Activated T-cell treated with anti-CD3 and anti-CD28 coated beads for 4 hours (primary cell): ENCODE data around the gene ADPRHL1.
"Not testable (repeated sequence)": the region's sequence is repeated elsewhere in the genome, so short reads cannot be mapped to it uniquely, and the experiment has no call there.

Experiments used
- DNase-seq: peaks from one replicate; pipeline ENCODE4 v3.0.0-alpha.2; 2020

ADPRHL1 gene

DNA sequence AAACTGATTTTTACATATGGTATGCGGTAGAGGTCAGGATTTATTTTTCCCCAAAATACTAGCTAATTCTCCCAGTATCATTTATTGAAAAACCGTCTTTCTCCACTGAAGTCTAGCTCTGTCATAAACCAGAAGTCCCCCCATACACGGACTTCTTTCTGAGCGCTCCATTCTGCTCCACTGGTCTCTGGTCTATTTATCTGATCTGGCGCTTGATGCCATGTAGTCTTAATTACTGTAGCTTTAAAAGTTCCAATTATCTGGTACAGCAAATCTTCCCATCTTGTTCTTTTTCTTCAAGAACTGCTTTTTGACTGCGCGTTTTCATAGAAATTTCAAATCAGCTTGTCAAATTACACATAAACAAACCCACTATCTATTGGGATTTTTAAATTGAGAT lies 23.5 kb upstream of the ADPRHL1 start:
- DNase-seq = no peak

DNA sequence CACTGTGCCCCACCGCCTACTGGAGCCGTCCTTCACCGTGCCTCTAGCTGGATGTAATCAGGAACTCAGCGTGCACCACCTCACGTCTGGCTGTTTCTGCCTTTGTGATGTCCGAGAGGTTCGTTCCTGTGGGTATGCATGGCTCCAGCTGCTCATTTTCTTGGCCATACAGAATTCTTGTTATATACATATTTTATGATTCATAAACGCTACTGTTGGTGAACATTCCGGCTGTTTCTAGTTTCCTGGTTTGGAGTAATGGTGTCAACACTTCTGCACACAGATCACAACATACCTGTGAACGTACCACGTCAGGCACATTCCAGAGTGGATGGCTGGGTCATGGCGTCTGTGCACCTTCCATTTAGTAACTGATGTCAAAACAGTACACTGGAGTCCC lies 22.6 kb upstream of the ADPRHL1 start:
- no peak for DNase-seq

DNA sequence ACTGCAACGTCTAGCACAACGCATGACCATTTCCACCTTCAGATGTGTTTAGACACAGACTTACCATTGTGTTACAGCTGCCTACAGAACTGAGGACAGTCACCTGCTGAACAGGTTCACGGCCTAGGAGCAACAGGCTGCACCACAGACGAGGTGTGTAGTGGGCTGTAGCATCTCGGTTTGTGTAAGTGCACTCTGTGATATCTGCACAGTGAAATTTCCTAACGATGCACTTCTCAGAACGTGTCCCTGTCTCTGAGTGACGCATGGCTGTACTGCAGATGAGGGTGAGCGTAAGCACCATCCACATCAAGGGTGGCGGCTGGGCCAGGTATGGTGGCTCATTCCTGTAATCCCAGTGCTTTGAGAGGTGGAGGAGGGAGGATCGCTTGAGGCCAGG lies 22.0 kb upstream of the ADPRHL1 start:
- no peak for DNase-seq

DNA sequence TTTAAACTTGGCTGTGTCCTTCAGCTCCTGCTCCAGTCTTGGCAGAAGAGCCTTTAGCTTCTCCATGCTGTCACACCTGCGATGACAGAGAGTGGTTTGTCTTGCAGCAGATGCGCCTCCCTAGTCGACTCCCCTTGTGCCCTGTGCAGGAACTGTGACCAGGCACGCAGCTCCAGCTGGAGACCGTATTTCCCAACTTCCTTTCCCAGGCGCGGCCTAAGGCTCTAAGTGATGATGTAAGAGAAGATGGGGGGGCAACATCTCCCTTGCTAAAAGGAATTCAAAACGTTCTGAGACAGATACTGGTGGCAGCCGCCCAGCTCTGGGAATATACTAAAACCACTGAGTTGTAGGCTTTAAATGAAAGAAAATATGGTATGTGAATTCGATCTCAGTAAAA lies 20.9 kb upstream of the ADPRHL1 start:
- no peak for DNase-seq

DNA sequence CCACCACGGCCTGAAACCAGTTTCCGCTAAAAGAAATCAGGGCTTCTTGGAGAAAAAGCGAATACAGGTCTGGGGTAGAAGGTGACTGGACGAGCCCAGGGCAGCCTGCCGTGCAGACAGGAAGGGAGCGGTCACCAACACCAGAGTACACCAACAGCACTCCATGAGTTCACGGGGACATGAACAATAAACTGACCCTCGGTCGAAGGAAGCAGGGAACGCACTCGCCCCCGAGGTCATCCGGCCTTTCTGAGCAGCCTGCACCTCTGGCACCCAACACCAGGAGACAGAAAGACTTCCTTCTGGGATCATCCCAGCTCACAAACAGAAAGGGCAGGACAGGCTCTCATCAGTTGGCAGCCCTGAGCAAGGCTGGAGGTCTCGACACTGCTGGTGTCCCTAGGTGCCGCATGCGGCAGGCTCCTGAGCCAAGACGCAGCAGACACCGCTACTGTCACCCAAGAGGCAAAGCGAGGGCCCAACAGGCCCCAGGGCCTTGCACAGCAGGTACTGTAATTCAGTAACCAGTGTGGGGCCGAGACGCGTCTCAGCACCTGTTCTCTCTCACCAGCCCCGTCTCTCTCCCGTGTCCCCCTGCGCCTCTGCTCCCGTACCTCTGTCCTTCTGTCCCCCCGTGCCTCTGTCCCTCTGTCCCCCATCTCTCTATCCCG lies 19.2 kb upstream of the ADPRHL1 start:
- DNase-seq = no peak

DNA sequence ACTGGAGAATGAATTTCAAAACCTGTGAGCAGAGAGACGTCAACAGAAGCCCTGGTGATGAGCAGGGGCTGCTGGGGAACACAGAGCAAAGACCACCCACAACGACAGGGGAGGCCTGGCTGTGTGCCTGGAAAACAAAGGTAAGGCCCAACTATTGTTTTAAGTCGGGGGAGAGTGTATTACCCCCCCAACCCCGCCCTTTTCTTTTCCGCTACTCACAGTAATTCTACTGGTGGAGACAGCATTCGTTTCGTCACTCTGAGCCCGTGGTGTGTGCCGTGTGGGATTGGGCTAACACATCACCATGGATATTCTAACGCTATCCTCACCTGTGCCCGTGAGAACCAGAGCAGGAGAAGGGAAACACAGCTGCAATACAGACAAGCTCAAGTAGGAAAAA lies 18.6 kb upstream of the ADPRHL1 start:
- no peak for DNase-seq

DNA sequence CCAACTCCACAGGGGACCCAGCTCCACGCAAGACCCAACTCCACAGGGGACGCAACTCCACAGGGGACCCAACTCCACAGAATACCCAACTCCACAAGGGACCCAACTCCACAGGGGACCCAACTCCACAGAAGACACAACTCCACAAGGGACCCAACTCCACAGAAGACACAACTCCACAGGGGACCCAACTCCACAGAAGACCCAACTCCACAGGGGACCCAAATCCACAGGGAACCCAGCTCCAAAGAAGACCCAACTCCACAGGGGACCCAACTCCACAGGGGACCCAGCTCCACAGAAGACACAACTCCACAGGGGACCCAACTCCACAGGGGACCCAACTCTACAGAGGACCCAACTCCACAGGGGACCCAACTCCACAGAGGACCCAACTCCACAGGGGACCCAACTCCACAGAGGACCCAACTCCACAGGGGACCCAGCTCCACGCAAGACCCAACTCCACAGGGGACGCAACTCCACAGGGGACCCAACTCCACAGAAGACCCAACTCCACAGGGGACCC lies 17.4 kb upstream of the ADPRHL1 start:
- not testable (repeated sequence) for DNase-seq

DNA sequence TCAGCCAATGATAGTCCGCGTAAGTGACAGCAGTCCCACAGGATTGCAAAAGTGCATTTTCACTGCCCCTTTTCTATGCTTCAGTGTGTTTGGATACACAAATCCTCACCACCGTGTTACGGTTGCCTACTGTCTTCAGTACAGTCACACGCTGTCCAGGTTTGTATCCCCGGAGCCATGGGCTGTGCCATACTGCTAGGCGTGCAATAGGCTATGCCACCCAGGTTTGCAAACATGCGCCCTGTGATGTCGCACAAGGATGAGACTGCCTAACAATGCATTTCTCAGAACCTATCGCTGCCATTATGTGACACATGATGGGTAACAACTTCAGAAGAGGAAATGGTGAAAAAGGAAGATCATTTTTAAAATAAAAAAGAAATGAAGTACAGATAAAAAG lies 16.8 kb upstream of the ADPRHL1 start:
- no peak for DNase-seq

DNA sequence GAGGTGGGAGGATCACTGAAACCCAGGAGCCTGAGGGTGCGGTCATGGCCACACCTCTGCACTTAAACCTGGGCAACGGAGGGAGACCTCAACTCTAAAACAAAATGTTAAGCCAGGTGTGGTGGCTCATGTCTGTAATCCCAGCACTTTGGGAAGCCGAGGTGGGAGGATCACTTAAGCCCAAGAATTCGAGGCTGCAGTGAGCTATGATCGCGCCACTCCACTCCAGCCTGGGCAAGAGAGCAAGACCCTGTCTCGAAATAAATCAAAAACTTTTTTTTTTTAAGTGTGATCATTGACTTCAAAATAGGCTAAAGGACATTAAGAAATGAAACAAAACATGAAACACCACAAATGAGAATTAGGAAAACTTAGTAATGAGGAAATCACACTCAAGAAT lies 16.3 kb upstream of the ADPRHL1 start:
- DNase-seq = no peak

DNA sequence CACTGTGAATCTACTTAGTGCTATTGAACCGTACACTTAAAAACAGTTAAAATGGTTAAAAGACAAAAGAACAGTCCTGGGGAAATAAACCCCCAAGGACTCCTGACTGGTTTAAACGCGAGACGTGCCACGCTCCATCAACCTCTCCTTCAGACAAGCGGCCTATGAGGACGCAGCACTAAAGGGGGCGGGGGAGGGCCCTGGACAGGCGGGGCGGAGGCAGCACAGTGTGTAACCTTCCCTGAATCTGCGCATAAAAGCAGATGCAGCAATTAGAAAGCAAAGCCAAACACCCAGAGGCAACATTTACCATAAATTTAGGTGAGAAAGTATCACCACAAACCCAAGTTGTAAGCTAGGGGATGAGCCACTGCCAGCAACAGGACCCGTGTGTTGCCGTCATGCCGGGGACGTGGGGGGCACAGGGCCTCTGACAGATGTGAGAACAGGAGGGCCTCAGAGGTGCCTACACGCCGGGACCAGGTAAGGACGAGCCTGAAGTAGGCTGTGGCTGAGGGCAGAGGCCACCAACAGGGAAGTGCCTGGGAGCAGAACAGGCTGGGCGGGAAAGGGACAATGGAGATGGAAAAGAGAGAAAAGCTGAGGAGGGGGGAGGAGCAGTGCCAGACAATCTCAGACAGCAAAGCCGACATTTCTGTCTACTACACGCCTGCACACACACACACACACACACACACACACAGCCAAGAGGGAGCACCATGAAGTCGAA lies 15.3 kb upstream of the ADPRHL1 start:
- DNase-seq = no peak

DNA sequence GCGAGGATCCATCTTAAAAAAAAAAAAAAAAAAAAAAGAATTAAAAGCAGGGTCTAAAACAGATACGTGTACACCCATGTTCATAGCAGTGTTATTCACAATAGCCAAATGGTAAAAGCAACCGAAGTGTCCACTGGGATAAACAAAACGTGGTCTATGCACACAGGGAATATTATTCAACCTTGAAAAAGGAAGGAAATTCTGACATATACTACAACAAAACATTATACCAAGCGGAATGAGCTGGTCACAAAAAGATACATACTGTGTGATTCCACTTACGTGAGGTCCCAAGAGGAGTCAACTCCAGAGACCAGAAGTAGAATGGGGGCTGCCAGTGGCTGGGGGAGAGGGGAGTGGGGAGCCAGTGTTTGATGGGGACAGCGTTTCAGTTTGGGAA lies 14.7 kb upstream of the ADPRHL1 start:
- no peak for DNase-seq

DNA sequence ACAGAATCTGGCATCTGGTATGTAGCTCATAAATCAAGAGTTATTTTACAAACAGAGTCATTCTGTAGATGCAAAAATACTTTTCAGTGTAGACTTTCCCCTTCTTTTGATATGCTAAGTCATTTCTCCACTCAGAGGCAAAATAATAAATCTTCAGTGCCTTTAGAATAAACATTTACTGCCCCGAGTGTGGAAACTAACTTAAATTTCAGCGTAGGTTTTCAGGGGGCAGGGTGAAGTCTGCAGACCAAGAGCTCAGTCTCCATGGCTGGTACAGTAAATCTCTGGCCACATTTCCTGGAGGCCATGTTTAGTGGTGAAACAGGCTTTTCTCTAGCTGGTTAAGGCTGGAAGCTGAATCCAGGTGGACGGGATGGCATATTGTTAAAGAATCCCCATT lies 13.1 kb upstream of the ADPRHL1 start:
- DNase-seq = no peak

DNA sequence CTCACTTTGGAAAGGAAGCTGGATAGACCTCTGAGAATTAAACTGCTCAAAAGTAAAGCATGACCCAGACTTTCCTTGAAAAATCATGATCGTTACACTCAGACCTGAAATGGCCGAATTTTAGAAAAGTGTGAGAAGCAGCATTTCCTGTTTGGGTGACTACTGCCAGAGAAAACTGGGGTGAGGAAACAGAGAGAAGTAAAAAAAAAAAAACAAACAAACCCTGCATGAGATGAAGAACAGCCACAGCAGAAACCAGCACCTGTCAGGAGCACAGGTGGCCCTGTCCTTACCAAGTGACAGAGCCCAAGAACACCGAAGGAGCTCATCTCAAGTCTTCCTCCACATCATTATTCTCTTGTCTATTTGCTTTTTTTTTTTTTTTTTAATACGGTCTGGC lies 12.0 kb upstream of the ADPRHL1 start:
- DNase-seq = no peak

DNA sequence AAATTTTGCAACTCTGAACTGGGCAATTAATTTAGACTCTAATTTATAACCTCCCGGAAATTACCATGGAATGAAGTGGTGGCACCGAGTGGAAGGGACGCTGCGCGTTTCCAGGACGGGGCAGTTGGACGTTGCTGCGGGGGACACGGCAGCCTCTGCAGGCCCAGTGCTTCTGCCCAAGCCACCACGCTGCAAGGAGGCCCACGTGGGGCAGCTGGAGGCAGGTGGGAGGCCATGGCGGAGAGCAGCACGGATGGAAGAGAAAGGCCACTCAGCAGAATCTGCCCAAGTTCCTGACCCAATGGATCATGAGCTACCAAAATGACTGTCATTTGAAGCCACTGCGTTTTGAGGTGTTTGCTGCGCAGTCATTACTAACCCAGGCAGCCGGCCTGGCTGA lies 11.2 kb upstream of the ADPRHL1 start:
- no peak for DNase-seq

DNA sequence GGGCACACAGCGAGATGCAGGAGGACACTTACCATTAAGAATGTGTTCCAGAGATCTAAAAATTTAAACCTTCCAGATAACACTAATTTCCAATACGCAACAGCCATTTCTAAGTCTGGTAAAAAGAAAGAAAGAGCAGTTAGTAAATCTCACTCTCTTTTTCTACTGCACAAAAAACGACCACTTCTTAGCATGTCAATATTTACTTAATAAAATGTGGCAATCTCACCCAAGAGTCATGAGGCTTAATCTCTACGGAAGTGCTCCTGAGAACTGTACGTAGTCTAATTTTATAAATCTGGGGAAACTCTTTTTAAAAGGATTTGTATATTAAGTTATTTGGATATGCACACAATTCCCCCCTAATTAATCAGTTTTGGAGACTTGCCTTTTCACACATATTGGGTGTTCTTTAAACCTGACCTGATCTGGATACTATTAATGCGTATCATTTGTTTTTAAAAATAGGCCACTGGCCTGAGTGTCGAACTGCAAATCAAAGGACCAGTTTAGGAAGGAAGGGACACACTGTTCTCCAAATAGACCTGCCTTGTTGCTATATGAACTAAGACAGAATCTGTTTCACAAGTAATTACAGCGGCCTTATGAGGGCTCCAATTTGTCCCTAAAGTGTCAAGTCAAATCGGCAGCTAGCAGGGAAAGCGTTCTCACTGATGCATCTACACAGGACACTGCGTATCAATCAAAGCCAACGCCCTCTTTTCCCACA lies 7.9 kb upstream of the ADPRHL1 start:
- no peak for DNase-seq

DNA sequence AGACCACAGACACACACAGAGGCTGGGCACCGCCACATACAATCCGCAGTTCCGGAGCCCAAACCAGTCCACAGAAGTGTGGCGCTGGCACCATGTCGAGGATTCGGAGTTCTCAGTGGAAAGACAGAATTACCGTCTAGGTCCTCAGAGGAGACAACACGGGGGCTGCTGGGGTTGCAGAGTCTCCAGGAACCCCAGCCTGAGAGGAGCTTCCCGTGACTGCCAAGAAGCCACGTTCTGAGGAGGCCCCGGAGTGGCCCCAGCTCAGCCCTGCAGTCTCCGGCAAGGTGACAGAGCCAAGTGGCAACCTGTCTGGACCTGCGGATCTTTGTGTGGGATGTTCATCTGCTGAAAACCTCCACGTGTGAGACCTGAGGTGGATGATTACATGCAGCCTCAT lies 7.3 kb upstream of the ADPRHL1 start:
- DNase-seq = no peak

DNA sequence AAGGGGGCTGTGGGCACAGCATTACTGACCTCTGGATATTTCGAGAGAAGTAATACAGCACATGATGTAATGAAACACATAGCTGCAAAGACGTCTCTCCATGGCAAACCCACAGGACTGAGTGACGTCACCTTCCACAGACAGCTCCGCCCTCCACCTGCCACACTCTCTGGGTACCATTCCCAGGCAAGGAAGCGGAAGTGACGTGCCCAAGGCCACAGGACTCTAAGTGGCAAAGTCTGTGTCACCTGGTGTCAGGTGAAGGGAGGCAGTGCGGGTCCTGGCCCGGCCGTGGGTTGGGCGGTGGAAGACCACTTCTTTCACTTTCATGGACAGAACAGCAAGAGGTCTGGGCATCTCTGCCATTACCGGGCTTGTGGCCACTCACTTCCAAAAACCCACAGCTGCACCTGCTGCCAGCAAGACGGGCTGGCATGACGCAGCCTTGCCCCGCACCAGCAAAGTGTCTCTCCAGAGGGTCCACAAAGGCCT lies 6.8 kb upstream of the ADPRHL1 start:
- DNase-seq = no peak

DNA sequence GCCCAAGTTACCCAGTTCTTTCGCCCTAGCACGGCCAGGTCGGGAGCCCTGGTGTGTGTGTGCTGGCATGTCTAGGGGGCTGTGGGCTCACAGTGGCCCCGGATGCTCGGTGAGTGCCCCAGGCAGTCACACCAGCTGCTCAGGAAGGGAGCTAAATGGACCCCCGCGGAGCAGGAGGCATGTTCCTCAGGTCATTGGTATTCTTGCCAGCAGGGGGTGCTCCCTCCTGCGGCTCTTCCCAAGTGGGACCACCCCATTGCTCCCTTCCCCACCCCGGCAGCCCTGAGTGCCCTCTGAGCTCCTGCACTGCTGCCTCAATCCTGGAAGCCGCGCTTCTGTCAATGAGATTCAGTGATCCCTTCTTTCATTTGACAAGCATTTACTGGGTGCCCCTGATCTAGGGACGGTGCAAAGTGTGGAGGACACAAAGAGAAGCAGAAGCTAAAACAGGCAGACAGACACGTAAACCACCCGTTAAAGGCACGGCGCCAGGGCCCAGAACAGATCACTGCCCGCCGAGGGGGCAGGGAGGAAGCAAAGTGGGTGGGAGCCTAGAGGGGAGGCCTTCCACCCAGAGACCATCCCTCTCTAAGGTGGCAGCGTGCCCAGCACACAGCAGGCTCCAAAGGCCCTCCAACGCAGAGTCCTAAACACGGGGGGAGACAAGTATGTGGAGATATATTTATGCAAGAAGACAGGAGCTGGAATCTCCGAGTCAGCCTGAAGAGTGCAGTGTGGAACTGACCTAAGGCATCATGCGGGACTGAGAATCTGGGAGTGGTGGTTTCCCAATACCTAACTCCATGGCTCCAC lies 5.2 kb upstream of the ADPRHL1 start:
- DNase-seq = no peak

DNA sequence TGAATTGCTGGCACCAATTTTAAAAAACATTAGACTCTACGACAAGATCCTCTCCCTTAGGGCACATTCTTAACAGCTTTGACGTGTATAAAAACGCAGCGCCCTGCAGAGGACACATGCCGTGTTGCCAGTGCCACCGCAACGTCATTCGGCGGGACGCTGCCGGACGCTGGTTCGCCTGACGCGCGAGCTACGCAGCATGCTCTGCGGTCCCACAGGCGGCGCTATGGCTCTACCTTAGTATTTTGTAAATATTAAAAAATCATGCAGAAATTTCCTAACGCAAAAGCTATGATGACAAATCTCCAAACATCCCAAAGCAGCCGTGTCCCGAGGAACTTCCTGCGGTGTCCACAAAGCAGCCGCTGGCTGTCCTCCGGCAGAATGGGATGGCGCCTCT lies 4.2 kb upstream of the ADPRHL1 start:
- DNase-seq = no peak

DNA sequence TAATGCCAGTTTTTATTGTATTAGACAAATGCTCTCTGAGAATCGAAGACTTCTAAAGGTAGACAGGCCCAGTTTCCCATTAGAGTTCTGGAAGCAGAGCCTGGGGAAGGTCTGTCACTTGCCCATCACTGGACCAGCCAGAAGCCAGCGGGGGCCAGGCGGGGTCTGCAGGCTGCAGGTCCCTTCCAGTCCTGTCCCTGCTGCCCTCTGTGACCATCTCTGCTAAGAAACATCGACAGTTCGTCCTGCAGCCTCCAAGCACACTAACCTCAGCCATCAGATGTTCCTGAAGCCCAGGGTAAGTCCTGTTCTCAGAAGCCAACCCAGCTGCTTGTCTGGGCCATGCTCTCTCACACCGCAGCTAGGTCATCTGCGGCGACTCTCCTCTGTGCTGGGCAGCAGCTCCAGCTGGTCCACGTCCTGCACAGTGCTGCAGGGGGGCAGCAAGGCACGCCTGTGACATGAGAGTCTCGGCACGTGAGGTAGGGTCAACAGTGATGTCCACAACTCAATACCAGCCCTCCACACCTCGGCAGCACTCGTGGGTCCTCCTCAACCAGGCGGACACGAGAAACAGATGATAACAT lies 2.9 kb upstream of the ADPRHL1 start:
- no peak for DNase-seq

DNA sequence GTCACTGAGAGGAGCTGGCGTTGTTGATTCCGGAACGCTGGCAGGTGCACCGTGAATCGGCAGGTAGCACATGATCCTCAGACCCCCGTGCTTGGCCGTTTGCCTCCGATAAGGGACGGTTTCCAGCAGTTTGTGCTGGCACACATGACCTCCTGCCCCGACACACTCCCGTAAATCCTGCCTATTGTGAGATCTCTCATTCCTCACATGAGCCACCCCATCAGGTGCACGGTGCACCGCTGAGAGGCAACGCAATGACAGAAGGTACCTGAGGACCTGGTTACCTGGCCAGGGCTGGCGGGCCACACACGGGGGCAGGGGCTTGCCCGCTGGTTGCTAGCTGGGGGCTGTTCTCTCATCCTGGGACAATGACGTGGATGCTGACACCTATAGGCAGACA lies 2.1 kb upstream of the ADPRHL1 start:
- no peak for DNase-seq

DNA sequence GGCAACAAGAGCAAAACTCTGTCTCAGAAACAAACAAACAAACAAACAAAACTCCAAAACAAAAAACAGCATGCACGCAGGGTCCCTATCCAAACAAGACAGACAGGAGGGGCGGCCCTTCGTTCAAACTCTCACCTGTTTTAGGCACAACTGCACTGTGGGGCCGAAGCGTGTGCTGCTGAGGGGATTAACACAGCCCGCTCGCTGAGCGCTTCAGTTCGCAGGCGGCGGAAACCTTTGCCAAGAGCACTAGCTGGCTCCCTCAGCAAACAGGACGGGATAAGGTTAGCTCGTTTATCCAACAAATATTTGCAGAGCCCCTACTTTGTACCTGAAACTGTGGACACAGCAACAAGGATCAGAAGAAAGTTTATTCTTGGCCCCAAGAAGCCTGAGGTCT lies 1.6 kb upstream of the ADPRHL1 start:
- no peak for DNase-seq

DNA sequence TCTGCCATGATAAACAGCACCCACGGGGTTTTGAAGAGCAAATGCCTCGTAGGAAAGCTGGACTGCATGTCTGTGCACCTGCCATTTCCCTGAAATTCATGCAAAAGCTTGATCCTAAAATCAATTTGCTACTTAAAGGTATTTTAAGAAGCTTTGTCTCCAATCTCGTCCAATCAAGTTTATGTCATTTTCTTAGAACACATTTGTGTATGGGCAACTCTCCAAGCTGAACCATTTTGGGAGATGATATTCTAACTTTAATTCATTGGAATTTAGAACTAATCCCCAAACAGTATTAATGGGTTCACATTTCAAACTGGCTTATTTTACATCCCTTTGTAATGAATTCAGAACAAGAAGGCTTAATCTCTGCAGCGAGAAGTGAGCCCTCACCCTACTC lies 822 bp downstream of the ADPRHL1 start:
- no peak for DNase-seq
